Keratinocyte (primary cell): ENCODE results near the gene PPP1R13L. TPM values are rescaled to one million over a fixed set of nuclear protein-coding genes. Genes with fewer than 3 reads are reported as not detected.

Experiments
- DNase-seq: peaks from one replicate; pipeline ENCODE4 v3.0.0-alpha.2; 2011; ENCODE audit warnings: low read depth, missing footprints, low spot score
- FAIRE-seq: peaks from 2 replicates; lab custom pipeline; 2011; peaks lifted over from hg19 to GRCh38; lab: Jason Lieb, UNC
- H2AFZ ChIP-seq: 2 replicates; pipeline ENCODE4 v1.6.0; 2012; ENCODE audit warnings: low read length, control low read depth, inconsistent platforms; ENCODE audit not compliant: control insufficient read depth
- H3K27ac ChIP-seq: 2 replicates; pipeline ENCODE4 v1.5.1; 2011; ENCODE audit warnings: low read length; ENCODE audit not compliant: control insufficient read depth, insufficient read depth
- H3K27me3 ChIP-seq: 3 replicates; pipeline ENCODE4 v1.6.0; 2011; ENCODE audit warnings: low read length; ENCODE audit not compliant: control insufficient read depth, insufficient read depth; ENCODE audit errors: extremely low read depth
- H3K36me3 ChIP-seq, 2 experiments: 2 replicates in 1 of 2; 3 replicates in 1 of 2; pipeline ENCODE4 v1.5.1; 2011; ENCODE audit warnings: low read length in 2 of 2, mild to moderate bottlenecking in 1 of 2; ENCODE audit not compliant: control insufficient read depth in 2 of 2, insufficient read depth in 2 of 2; ENCODE audit errors: extremely low read depth in 1 of 2
- H3K4me1 ChIP-seq: 3 replicates; pipeline ENCODE4 v1.5.1; 2011; ENCODE audit warnings: low read length; ENCODE audit not compliant: control insufficient read depth, insufficient read depth; ENCODE audit errors: extremely low read depth
- H3K4me2 ChIP-seq: 3 replicates; pipeline ENCODE4 v1.6.0; 2011; ENCODE audit warnings: low read depth, low read length; ENCODE audit not compliant: control insufficient read depth, insufficient read depth; ENCODE audit errors: extremely low read depth
- H3K4me3 ChIP-seq, 3 experiments: fragments of 200-600 bp in 1 of 3; sonication (generic) in 1 of 3; 2 replicates in 2 of 3; 3 replicates in 1 of 3; pipeline ENCODE4 v1.5.1; 2011 to 2016; ENCODE audit warnings: low read length in 3 of 3, mild to moderate bottlenecking in 3 of 3, control low read depth in 2 of 3, inconsistent platforms in 1 of 3, low read depth in 1 of 3, mixed read lengths in 1 of 3, mixed run types in 1 of 3, moderate library complexity in 1 of 3; ENCODE audit not compliant: control insufficient read depth in 2 of 3, insufficient read depth in 2 of 3; ENCODE audit errors: extremely low read depth in 1 of 3
- H3K79me2 ChIP-seq: 2 replicates; pipeline ENCODE4 v1.6.0; 2012; ENCODE audit warnings: low read length; ENCODE audit not compliant: control insufficient read depth, insufficient read depth
- H3K9ac ChIP-seq: 3 replicates; pipeline ENCODE4 v1.6.0; 2011; ENCODE audit warnings: low read length; ENCODE audit not compliant: control insufficient read depth, insufficient read depth; ENCODE audit errors: extremely low read depth
- H3K9me1 ChIP-seq: 3 replicates; pipeline ENCODE4 v1.6.0; 2011; ENCODE audit warnings: low read length; ENCODE audit not compliant: control insufficient read depth, insufficient read depth; ENCODE audit errors: extremely low read depth
- H3K9me3 ChIP-seq: 2 replicates; pipeline ENCODE4 v1.5.1; 2012; ENCODE audit warnings: low read depth, low read length; ENCODE audit not compliant: control insufficient read depth
- H4K20me1 ChIP-seq: 3 replicates; pipeline ENCODE4 v1.6.0; 2011; ENCODE audit warnings: low read length; ENCODE audit not compliant: control insufficient read depth, insufficient read depth; ENCODE audit errors: extremely low read depth
- CTCF ChIP-seq, 3 experiments: IDR thresholded peaks in 1 of 3; conservative IDR thresholded peaks in 1 of 3; optimal IDR thresholded peaks in 1 of 3; 2 replicates in 2 of 3; 3 replicates in 1 of 3; pipeline versions ENCODE3 to v1.5.1; 2011; ENCODE audit warnings: low read length in 3 of 3, mild to moderate bottlenecking in 3 of 3, moderate library complexity in 2 of 3, control low read depth in 1 of 3, inconsistent platforms in 1 of 3; ENCODE audit not compliant: insufficient read depth in 2 of 3; ENCODE audit errors: extremely low read depth in 1 of 3
- EZH2 ChIP-seq: IDR thresholded peaks from one replicate; pipeline ENCODE4 v1.6.1; 2012; ENCODE audit warnings: inconsistent platforms, mild to moderate bottlenecking, low read length, moderate library complexity
- dilution Hi-C: fragments of 300-500 bp; cut with MboI; formaldehyde crosslinking; loops from one replicate; pipeline ENCODE4 v1.7.0; 2020; ENCODE audit warnings: low sequenced_read_pairs; ENCODE audit not compliant: extremely low pct_ligation_motif_present
- polyA plus RNA-seq, 5 experiments: library from polyadenylated mRNA; depleted of rRNA in 3 of 5; stranded (reverse) in 3 of 5; stranded (forward) in 1 of 5; unstranded in 1 of 5; fragments of >200 nt; gene quantifications; 1 replicate in 1 of 5; 2 replicates in 3 of 5; 3 replicates in 1 of 5; pipeline versions ENCODE4 v1.2.1 to v1.2.3, GENCODE V29; 2011 to 2012; ENCODE audit warnings: missing spikeins in 2 of 5, low read depth in 1 of 5, low replicate concordance in 1 of 5

The PPP1R13L gene
- polyA plus RNA-seq, 1 donor (not counting 4 experiments of a cell fraction or from before 2014, with no cell fraction given) = 31.2 TPM

- Histone ChIP-seq H3K4me2 (no peak overlapping the region), H3K4me3 (no peak overlapping the region), H3K9ac (no peak overlapping the region), H3K27me3 (no peaks in the 10 kb centered on the region), H2AFZ (no peak overlapping the region), H3K9me1 (no peaks in the 10 kb centered on the region), H3K9me3 (no peaks in the 10 kb centered on the region), H3K27ac (no peak overlapping the region), H3K36me3 (peaks cover 28 to 37% of the 10 kb centered on the region in 2 experiments), H3K79me2 (peaks cover 6% of the 10 kb centered on the region), H4K20me1 (no peaks in the 10 kb centered on the region), H3K4me1 (peaks cover under 1% of the 10 kb centered on the region)
- dilution Hi-C loops = no loop called here
- no peak for TF ChIP-seq CTCF (optimal IDR thresholded peaks at IDR 0.05 in 1 of 3, IDR thresholded peaks at IDR 0.05 in 1 of 3, conservative IDR thresholded peaks at IDR 0.05 in 1 of 3; ENCODE audit: extremely low read depth in 1 of 3, insufficient read depth in 2 of 3, low read length in 3 of 3)
- FAIRE-seq (no peak), DNase-seq (no peak)
Measured at GRCh38 chr19:45363861-45364459, 40.9 kb downstream of the PPP1R13L start.

DNA sequence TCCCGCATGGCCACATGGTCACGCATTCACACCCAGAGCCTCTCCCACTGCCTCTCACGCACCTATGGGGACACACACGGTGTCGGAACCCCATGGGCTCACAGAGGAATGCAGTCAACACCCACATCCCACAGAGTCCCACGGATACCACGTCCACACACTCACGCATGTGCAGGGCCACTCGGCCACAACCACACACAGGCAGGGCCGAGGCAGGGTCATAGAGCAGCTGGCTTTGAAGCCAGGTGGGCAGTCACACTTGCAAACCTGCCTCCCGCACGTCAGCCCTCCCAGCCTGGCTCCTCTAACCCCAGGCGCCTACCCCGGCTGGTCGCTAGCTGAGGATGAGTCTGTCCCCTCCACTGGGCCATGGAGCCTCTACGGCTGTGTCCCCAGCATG, 42.6 kb downstream of the PPP1R13L start:
- Histone ChIP-seq H3K4me2 (no peak overlapping the region), H3K79me2 (no peaks in the 10 kb centered on the region), H3K4me1 (no peaks in the 10 kb centered on the region), H3K27ac (no peak overlapping the region), H3K9me1 (no peaks in the 10 kb centered on the region), H3K27me3 (no peaks in the 10 kb centered on the region), H3K36me3 (peaks cover 31 to 34% of the 10 kb centered on the region in 2 experiments), H3K9me3 (no peaks in the 10 kb centered on the region), H2AFZ (no peak overlapping the region), H4K20me1 (no peaks in the 10 kb centered on the region), H3K4me3 (no peak overlapping the region), H3K9ac (no peak overlapping the region)
- DNase-seq = no peak
- TF ChIP-seq CTCF (optimal IDR thresholded peaks at IDR 0.05 in 1 of 3, IDR thresholded peaks at IDR 0.05 in 1 of 3, conservative IDR thresholded peaks at IDR 0.05 in 1 of 3; ENCODE audit: extremely low read depth in 1 of 3, insufficient read depth in 2 of 3, low read length in 3 of 3) = no peak
- no peak for TF ChIP-seq EZH2
- FAIRE-seq = no peak
- dilution Hi-C loops = no loop called here
